AG09319 (cell line): Measurements from ENCODE around the gene SSTR1.

Source experiments
- DNase-seq: peaks from one replicate; pipeline ENCODE4 v3.0.0-alpha.2; 2010; ENCODE audit warnings: low read depth; ENCODE audit errors: extremely low read depth
- CTCF ChIP-seq: IDR thresholded peaks from 2 replicates; pipeline ENCODE4 v1.5.1; 2011; ENCODE audit warnings: low read depth, mild to moderate bottlenecking, inconsistent platforms, low read length, moderate library complexity

The SSTR1 gene

GRCh38 chr14:38254571-38255407 lies 47.1 kb downstream of the SSTR1 start:
- no peak for TF ChIP-seq CTCF
- DNase-seq: no peak

- DNase-seq: no peak
- no peak for TF ChIP-seq CTCF
Measured at GRCh38 chr14:38255408-38255672, 47.6 kb downstream of the SSTR1 start.

- DNase-seq: no peak
- TF ChIP-seq CTCF: no peak
Measured at GRCh38 chr14:38255673-38256532, 48.2 kb downstream of the SSTR1 start, which contains the start of gene CLEC14A. Gene CLEC14A (minus strand): TSS chr14:38256093. CDS start chr14:38256022, 71 bp downstream.

GRCh38 chr14:38256533-38256840 lies 48.8 kb downstream of the SSTR1 start:
- TF ChIP-seq CTCF: no peak
- DNase-seq: no peak

- TF ChIP-seq CTCF: no peak
- DNase-seq: no peak
Measured at GRCh38 chr14:38257507-38257906, 49.8 kb downstream of the SSTR1 start.

- DNase-seq: no peak
- TF ChIP-seq CTCF: no peak
Measured at GRCh38 chr14:38261620-38262019, 53.9 kb downstream of the SSTR1 start.
